HG03108 (cell line): Measurements from ENCODE around the gene IRF6.
A peak's percentile ranks its signal among the peaks of the same experiment; 100 is the strongest.

Experiments used
- ATAC-seq: cut with Tn5 transposase; IDR thresholded peaks from one replicate; pipeline ENCODE4 v1.9.1; 2021; ENCODE audit warnings: moderate library complexity; ENCODE audit not compliant: unreplicated experiment

IRF6 gene

GRCh38 chr1:209805875-209806760 is at the start of gene IRF6:
TSS of gene IRF6 (minus strand) at chr1:209806142. CDS start at chr1:209801413, 4,729 bp downstream.
- ATAC-seq: peak; percentile 90

GRCh38 chr1:209855623-209856022 is 49.7 kb upstream of the IRF6 start:
- ATAC-seq: no peak

- no peak for ATAC-seq
Observed at GRCh38 chr1:209855006-209855405, 49.1 kb upstream of the IRF6 start.

- no peak for ATAC-seq
Observed at GRCh38 chr1:209854196-209854595, 48.3 kb upstream of the IRF6 start.

DNA sequence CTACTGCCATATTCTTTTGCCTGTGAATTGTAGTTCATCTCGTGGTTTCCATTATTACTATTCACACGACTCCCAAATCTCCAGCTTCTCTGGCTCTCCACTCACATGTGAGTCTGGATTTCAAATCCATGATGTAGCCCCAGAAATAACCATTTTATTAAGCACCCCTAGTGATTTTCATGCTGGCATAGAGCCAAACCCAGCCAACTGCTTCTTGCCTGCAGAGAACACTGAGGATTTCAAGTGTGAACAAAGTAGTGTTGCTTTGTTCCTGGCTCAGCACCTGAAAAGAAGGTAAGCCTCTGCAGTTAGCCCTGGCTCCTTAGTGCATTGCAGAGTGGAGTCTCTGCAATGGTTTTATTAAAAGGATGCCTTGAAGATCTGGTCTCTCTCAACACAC is 47.7 kb upstream of the IRF6 start:
- ATAC-seq: no peak

GRCh38 chr1:209850342-209850979 is 44.5 kb upstream of the IRF6 start:
- ATAC-seq: no peak

GRCh38 chr1:209849388-209849787 is 43.4 kb upstream of the IRF6 start:
- no peak for ATAC-seq

- ATAC-seq: no peak
Observed at GRCh38 chr1:209845408-209845725, 39.4 kb upstream of the IRF6 start.

DNA sequence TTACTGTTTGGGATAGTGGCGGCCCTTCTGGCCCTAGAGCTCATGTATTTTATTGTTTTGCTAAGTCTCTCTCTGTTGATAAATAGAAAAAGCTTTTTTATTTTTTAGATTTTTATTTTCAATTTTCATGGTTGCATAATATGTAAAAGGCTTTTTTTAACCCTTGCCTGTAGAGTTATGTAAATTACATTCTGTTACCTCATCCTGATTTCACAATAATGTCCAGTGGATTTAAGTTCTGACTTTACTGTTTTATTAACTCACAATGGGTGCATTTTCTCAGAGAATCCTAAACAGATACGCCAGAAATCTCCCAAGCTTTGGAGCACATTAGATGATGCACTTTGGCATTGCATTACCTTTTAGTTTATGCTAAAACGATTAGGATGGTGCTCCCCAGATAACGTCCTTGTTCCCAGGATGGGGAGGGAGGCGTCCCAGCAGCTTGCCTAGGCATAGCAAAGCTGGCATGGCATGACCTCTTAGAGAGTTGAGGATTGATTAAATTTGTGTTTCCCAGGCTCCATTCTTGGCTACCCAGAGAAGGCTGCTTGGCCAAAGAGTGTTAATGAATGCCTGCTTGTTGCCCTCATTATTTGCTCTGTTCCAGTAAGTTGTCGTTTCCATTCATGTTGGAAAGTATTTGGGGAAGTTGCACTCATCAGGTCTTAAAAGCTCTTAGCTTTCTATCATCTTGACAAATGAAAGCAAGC is 38.9 kb upstream of the IRF6 start:
- no peak for ATAC-seq

DNA sequence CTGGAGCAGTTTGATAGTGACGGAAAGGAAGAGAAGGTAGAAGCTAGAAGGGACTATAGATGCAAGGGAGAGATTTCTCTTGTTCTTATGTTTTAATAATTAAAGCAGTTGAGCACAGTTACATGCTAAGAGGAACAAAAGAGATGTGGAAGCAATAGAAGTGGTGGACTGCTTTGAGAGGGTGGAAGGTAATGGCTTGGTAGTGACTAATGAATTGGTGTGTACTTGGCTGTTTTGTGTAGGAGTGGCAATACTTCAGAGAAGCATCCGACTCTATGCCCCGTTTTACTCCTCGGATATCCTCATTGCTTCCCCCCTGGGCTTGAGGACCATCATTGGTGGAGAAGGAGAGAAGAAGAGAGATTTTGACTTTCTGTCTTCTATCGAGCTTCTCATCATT is 34.7 kb upstream of the IRF6 start:
- ATAC-seq: no peak

- ATAC-seq: no peak
Observed at GRCh38 chr1:209839875-209840546, 34.1 kb upstream of the IRF6 start.

- ATAC-seq: no peak
Observed at GRCh38 chr1:209838537-209838936, 32.6 kb upstream of the IRF6 start.

- no peak for ATAC-seq
Observed at GRCh38 chr1:209837671-209838070, 31.7 kb upstream of the IRF6 start.

DNA sequence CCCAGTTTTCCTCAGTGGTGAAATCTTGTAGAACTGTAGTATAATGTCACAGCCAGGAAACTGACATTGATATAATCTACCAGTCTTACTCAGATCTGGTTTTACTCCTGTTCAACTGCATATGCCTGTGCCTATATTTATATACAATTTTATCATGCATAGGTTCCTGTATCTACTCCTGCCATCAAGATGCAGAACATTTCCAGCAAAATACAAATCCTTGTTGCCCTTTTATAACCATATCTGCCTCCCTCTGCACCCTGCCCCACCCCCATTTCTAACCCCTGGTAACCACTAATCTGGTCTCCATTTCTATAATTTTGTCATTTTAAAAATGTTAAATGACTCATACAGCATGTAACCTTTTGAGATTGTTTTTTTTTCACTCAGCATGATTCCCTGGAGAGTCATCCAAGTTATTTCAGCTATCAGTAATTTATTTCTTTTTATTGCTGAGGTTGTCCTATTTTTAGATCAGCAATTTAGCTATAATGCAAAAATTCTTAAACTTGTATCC is 29.9 kb upstream of the IRF6 start:
- ATAC-seq: no peak

DNA sequence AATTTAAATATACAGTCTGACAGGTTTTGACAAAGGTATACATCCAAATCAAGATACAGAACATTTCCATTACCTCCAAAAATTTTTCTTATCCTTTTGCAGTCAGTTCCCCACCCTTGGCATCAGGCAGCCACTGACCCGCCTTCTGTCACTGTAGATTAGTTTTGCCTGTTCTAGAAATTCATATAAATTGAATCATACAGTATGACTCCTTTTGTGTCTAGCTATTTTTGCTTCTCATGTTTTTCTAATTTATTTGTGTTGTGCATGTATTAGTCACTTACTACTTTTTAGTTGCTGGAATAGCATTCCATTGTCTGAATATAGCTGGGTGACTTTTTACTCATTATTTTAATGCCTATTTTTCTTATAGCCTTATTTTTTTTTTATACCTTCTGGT is 25.7 kb upstream of the IRF6 start:
- no peak for ATAC-seq

GRCh38 chr1:209830722-209831121 is 24.8 kb upstream of the IRF6 start:
- no peak for ATAC-seq

- no peak for ATAC-seq
Observed at GRCh38 chr1:209829716-209830115, 23.8 kb upstream of the IRF6 start.

DNA sequence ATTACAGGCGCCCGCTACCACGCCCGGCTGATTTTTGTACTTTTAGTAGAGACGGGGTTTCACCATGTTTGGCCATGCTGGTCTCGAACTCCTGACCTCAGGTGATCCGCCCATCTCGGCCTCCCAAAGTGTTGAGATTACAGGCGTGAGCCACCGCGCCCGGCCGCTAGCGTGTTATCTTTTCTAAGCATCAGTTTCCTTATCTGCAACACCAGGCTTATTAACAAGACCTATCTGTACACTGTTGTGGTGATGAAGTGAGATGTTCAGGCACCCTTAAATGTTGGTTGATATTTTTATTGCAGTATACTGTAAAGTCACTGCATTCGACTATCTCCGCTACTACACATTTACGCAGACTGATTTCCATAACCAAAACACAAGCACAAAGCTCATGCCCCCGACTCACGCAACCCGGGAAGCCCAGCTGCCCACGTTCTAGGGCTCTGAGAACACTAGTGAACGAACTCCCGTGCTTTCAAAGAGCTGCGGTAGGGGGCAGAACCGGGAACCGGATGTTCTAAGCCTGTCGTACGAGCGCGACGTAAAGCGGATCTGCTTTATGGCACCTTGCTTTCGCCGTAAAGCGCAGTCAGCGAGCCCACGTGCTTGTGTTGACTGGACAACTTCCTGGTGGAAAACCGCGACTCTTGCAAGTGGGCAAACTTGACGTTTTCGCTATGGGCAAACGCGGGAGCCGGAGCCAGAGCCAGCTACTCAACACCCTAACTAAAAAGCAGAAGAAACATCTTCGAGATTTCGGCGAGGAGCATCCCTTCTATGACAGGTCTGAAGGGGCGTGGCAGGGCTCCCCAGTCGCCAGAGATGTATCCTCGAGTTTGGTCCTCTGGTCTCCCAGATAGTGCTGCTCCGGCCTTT is 21.7 kb upstream of the IRF6 start, which contains the start of gene UTP25:
Gene UTP25 (plus strand): TSS at position 589 of the 879 bp plus-strand sequence. CDS start 92 bp downstream, at position 681.
- peak; percentile 89 for ATAC-seq

DNA sequence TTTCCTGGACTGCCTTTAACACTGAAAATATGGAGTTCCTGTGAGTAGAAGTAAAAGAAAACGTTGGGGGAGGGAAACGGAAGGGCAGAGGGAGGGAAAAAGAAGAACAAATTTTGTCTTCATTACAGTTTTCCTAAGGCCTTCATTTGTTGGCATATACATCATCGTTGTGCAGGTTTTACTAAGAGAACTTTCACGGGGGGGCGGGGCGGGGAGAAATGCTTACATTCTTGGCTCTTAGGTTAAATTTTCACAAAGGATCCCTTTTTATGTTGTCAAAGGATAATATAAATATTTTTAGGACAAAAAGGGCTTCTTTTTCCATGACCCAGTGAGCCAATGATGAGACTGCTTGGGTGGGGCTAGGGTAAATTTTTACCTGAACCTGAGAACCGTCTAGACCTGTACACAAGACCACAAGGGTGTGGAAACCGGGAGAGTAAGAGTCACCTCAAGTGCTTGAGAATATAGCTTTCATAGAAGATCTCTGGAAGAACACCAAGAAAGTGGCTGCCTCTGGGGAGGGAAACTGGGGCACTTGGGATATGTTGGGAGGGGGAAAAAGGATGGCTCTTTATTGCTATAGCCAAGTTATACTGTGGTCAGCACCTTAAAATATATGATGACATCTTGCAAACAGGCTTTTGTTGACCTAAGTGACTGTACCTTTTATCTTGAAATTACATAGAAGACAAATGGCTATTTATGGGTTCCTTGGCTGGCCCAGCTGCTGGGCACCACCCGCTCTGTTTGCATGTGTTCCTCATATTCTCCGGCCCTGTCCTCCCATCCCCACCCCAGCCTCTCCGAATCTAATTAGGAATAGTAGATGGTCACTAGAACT is 19.9 kb upstream of the IRF6 start:
- no peak for ATAC-seq
